DOHH2 (cell line): Measurements from ENCODE around the gene SLC1A3.

Source experiments
- H3F3A ChIP-seq: fragments of 200-600 bp; sonication (generic), shearing (Covaris generic); 2 replicates; pipeline ENCODE4 v1.6.0; 2016; ENCODE audit warnings: antibody characterized with exemption, mild to moderate bottlenecking; ENCODE audit not compliant: control insufficient read depth, insufficient read depth
- H3K27ac ChIP-seq: fragments of 200-600 bp; sonication (generic); 2 replicates; pipeline ENCODE4 v1.5.1; 2014; ENCODE audit warnings: low read depth, mild to moderate bottlenecking, low read length, moderate library complexity
- H3K27me3 ChIP-seq: fragments of 200-600 bp; sonication (generic); 2 replicates; pipeline ENCODE4 v1.6.1; 2014; ENCODE audit warnings: mild to moderate bottlenecking, low read length, mixed read lengths; ENCODE audit not compliant: control insufficient read depth
- H3K36me3 ChIP-seq: fragments of 200-600 bp; sonication (generic); 2 replicates; pipeline ENCODE4 v1.6.1; 2014; ENCODE audit warnings: mild to moderate bottlenecking, low read length, moderate library complexity, mixed read lengths; ENCODE audit not compliant: control insufficient read depth
- H3K4me1 ChIP-seq: fragments of 200-600 bp; sonication (generic); 2 replicates; pipeline ENCODE4 v1.6.1; 2014; ENCODE audit warnings: mild to moderate bottlenecking, low read length, mixed read lengths; ENCODE audit not compliant: control insufficient read depth
- H3K4me2 ChIP-seq: fragments of 200-600 bp; sonication (generic); 2 replicates; pipeline ENCODE4 v1.6.0; 2014; ENCODE audit warnings: mild to moderate bottlenecking, low read length, moderate library complexity
- H3K4me3 ChIP-seq: fragments of 200-600 bp; sonication (generic); 2 replicates; pipeline ENCODE4 v1.5.1; 2014; ENCODE audit warnings: mild to moderate bottlenecking, low read length, mixed read lengths
- H3K79me2 ChIP-seq: fragments of 200-600 bp; sonication (generic); 2 replicates; pipeline ENCODE4 v1.6.1; 2014; ENCODE audit warnings: mild to moderate bottlenecking, low read length, mixed read lengths; ENCODE audit not compliant: control insufficient read depth
- H3K9me2 ChIP-seq: fragments of 200-600 bp; sonication (generic); replicated peaks from 2 replicates; pipeline ENCODE4 v1.6.1; 2014; ENCODE audit warnings: mild to moderate bottlenecking, low read length, mixed read lengths; ENCODE audit not compliant: control insufficient read depth
- H3K9me3 ChIP-seq: fragments of 200-600 bp; sonication (generic); 2 replicates; pipeline ENCODE4 v1.6.1; 2014; ENCODE audit warnings: antibody characterized with exemption, low read length, mixed read lengths; ENCODE audit not compliant: control insufficient read depth, insufficient read depth
- H4K20me1 ChIP-seq: fragments of 200-600 bp; sonication (generic); 2 replicates; pipeline ENCODE4 v1.6.0; 2014; ENCODE audit warnings: low read depth, mild to moderate bottlenecking, antibody characterized with exemption, low read length, moderate library complexity; ENCODE audit not compliant: control insufficient read depth, insufficient read depth
- EZH2phosphoT487 ChIP-seq: fragments of 200-600 bp; sonication (generic); IDR thresholded peaks from 2 replicates; pipeline ENCODE4 v1.6.1; 2017; ENCODE audit warnings: borderline replicate concordance, mild to moderate bottlenecking, antibody characterized with exemption, low read length, moderate library complexity, mixed read lengths
- TF ChIP-seq, protein P1 (sequence below): fragments of 200-600 bp; sonication (generic); IDR thresholded peaks from one replicate; pipeline ENCODE4 v1.5.1; 2014; ENCODE audit warnings: antibody characterized with exemption, mild to moderate bottlenecking, low read depth, low read length; ENCODE audit not compliant: poor library complexity, severe bottlenecking

SLC1A3 gene

DNA sequence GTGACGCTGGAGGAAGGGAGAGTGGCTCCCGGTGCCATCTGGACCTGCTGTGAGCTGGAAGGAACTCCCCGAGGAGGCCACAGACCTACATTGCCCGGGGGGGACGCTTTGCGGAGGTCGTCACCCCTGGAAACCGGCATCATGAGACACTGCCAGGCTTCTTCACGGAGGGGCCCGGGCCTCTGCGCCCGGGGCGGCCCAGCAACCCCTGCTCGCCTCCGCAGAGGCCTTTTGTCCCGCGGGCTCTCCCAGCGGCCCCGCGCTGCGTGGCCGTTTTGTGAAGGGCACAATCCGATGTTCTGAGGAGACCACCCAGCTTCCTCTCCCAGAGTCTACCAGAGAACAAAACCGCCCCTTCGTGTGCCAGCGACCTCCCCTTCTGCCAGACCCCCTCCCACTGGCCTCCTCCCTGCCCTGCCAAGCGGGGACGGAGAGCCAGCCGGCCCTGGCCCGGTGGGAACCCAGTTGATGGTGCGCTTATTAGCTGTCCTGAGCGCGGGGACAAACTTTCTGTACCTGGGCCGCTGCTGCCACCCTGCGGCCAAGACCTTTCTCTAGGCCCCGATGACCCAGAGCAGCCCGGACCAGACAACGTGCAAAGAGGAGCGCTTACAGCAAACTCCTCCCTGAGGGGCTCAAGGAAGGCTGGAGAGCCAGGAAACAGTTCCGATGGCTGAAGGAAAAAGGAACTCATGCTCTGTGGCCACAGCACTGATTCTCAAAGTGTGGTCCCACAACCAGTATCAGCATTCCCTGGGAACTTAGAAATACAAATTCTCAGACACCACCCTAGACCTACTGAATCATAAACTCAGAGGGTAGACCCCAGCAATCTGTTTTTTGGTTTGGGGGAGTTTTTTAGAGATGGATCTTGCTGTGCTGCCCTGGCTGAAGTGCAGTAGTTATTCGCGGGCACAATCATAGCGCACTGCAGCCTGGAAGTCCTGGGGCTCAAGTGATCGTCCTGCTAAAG is 86.7 kb downstream of the SLC1A3 start:
- peak overlapping the region; percentile 64 for H3K4me2 ChIP-seq
- no peaks in the 10 kb centered on the region for H3K9me3 ChIP-seq
- H3K9me2 ChIP-seq: no peaks in the 10 kb centered on the region
- peaks cover 46% of the 10 kb centered on the region for H3K4me1 ChIP-seq
- TF ChIP-seq EZH2phosphoT487: no peak
- TF ChIP-seq, protein P1, sequence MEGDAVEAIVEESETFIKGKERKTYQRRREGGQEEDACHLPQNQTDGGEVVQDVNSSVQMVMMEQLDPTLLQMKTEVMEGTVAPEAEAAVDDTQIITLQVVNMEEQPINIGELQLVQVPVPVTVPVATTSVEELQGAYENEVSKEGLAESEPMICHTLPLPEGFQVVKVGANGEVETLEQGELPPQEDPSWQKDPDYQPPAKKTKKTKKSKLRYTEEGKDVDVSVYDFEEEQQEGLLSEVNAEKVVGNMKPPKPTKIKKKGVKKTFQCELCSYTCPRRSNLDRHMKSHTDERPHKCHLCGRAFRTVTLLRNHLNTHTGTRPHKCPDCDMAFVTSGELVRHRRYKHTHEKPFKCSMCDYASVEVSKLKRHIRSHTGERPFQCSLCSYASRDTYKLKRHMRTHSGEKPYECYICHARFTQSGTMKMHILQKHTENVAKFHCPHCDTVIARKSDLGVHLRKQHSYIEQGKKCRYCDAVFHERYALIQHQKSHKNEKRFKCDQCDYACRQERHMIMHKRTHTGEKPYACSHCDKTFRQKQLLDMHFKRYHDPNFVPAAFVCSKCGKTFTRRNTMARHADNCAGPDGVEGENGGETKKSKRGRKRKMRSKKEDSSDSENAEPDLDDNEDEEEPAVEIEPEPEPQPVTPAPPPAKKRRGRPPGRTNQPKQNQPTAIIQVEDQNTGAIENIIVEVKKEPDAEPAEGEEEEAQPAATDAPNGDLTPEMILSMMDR: peak; percentile 80
- H3K36me3 ChIP-seq: no peaks in the 10 kb centered on the region
- H3K27ac ChIP-seq: no peak overlapping the region
- H3F3A ChIP-seq: peaks cover 8% of the 10 kb centered on the region
- no peaks in the 10 kb centered on the region for H3K79me2 ChIP-seq
- H4K20me1 ChIP-seq: no peaks in the 10 kb centered on the region
- peak overlapping the region; percentile 64 for H3K4me3 ChIP-seq
- H3K27me3 ChIP-seq: no peaks in the 10 kb centered on the region

- Histone ChIP-seq H3K36me3 (no peaks in the 10 kb centered on the region), H3K4me3 (no peak overlapping the region), H3K4me1 (peaks cover 41% of the 10 kb centered on the region), H3K9me2 (no peaks in the 10 kb centered on the region), H3K27ac (no peak overlapping the region), H4K20me1 (no peaks in the 10 kb centered on the region), H3K4me2 (no peak overlapping the region), H3F3A (peaks cover 8% of the 10 kb centered on the region), H3K9me3 (no peaks in the 10 kb centered on the region), H3K79me2 (no peaks in the 10 kb centered on the region), H3K27me3 (no peaks in the 10 kb centered on the region)
- TF ChIP-seq, protein P1: no peak
- no peak for TF ChIP-seq EZH2phosphoT487
Observed at GRCh38 chr5:36694351-36694750, 87.9 kb downstream of the SLC1A3 start.

DNA sequence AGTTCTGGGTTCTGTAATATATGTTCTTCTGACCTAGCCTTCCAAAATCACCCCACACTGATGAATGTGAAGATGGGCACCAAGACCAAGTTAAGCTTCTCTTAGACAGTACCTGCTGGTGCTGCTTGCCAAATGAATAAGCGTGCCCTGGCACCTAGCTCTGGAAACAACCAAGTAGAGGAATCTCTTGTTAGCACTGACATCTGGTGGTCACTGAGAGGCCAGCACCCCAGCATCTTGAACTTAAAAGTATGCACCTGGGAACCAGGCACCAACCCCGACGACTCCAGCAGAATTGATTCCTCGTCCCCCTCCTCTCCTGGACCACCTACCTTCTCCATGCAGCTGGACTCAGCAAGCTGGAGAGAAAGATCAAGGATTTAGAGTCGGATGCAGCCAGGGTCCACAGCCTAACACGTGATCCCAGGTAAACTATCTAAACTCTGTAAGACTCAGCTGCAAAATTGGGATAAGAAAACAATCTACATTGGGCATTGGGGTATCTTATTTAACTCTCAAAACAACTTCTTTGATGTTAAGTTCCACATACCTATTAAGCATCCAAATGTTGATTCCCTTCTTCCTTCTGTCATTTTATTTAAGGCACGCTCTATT is 89.8 kb downstream of the SLC1A3 start:
- Histone ChIP-seq H3F3A (peaks cover 4% of the 10 kb centered on the region), H3K36me3 (no peaks in the 10 kb centered on the region), H3K9me2 (no peaks in the 10 kb centered on the region), H4K20me1 (no peaks in the 10 kb centered on the region), H3K4me2 (no peak overlapping the region), H3K27me3 (no peaks in the 10 kb centered on the region), H3K4me3 (no peak overlapping the region), H3K79me2 (no peaks in the 10 kb centered on the region), H3K27ac (no peak overlapping the region), H3K4me1 (peaks cover 29% of the 10 kb centered on the region), H3K9me3 (no peaks in the 10 kb centered on the region)
- TF ChIP-seq, protein P1: peak; percentile 72
- no peak for TF ChIP-seq EZH2phosphoT487
